GM18519 (cell line): Measurements from ENCODE around the gene GRHL1.
"Not testable (repeated sequence)": the region's sequence is repeated elsewhere in the genome, so short reads cannot be mapped to it uniquely, and the experiment has no call there.

ENCODE experiments used
- ATAC-seq: cut with Tn5 transposase; IDR thresholded peaks from one replicate; pipeline ENCODE4 v1.9.1; 2021; ENCODE audit warnings: mild to moderate bottlenecking, moderate library complexity; ENCODE audit not compliant: unreplicated experiment, low FRiP score

The GRHL1 gene

DNA sequence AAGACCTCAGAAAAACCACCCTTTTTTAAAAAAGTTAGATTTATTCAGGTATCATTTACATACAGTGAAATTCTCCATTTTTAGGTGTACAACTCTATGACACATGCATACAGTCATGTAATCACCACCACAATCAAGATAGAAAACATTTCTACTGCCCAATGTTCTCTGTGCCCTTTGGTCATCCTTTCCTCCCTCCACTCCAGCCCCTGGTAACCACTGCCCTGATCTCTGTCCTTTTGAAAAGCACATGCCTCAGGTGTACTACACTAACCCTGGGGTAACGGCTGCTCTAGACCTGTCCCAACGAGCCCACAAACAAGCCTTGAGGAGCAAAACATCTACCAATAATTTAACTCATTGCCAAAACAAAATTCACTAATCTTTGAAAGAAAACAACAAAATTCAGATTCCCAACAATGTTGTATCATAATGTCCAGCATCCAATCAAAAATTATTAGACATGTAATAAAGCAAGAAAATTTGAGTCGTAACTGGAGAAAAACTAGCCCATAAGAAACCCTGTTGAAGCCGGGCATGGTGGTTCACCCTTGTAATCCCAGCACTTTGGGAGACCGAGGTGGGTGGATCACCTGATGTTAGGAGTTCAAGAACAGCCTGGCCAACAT lies 65.9 kb downstream of the GRHL1 start:
- ATAC-seq: no peak

GRCh38 chr2:10019174-10019573 lies 67.7 kb downstream of the GRHL1 start:
- no peak for ATAC-seq

DNA sequence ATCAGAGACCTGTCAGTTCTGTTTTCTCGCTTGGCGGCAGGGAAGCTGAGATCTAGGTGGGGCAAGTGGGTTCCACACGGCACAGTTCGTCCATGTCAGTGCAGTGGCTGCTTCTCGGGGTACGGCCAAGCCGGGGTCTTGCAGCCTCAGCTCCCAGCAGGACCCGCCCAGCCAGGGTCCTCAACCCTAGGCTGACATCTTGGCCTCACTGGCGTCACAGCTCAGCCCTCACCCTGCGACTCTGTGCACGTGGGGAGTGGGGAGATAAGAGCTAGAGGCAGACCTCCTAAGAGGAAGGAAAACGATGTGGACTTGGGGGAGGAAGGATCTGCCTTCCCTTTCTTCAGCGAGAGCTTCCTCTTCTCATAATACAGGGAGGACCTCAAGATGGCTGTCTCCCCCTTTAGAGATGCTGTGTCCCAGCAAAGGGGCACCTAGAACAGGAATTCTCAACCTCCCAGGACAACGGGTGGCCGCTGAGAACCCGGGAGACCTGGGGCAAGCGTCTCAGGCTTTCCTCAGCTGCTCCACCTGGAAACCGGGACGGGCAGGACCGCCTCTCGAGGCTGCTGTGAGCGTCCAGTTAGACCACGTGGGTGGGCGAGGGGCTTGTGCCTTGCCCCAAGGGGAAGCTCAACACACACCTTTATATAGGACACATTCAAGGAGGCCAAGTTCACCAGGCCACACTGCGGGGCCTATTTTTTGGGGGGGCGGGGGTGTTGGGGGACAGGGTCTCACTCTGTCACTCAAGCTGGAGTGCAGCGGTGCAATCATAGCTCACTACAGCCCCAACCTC lies 68.3 kb downstream of the GRHL1 start:
- ATAC-seq: no peak

- ATAC-seq: no peak
Measured at GRCh38 chr2:10022041-10022421, 70.5 kb downstream of the GRHL1 start.

DNA sequence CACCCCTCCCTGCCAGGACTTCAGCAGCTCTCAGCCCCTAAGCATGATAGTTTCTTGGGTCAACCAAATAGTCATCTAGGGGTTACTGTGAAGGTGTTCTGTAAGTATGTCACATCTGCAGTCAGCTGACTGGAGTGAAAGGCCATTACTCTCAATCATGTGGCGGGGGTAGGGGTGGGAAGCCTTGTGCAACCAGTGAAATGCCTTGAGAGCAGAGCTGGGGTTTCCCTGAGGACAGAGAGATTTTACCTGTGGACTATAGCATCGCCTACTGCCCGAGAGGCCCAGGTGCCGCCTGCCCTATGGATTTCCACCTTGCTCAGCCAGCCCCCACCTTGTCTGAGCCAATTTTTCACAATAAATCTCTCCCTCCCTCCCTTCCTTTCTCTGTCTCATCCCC lies 71.0 kb downstream of the GRHL1 start:
- ATAC-seq: no peak

DNA sequence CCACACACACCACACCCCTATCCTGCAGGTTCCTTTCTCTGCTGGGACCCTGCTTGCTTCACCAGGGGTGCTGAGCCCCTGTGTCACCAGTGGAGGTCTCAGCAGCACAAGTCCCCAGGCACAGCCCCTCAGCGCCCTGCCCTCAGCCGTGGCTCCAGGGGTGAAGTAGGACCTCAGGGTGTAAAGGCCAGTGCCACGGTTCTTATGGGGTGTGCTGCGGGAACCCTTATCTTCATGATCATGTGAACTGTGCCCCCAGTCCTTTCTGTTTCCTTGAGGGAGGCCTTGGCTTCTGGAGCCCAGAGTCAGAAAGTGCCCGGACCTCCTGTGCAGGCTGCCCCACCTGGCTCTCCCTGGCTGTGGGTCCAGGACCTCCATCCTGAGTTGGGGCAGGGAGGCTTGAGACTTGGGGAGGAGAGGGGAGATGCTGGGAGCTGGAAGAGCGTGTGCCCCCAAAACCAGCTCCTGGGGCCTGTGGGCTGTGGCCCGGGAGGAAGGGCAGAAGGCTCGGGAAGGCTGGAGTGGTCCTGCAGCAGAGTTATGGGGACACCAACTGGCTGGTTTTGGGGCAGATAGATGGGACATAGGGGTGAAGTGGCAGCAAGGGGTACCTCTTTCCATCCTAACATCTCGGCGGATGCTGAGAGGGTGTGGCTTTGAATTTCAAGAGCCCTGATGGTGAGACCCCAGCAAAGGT lies 71.6 kb downstream of the GRHL1 start:
- no peak for ATAC-seq

GRCh38 chr2:10026940-10027569 lies 75.6 kb downstream of the GRHL1 start:
- ATAC-seq: no peak

- ATAC-seq: no peak
Measured at GRCh38 chr2:10027660-10028330, 76.3 kb downstream of the GRHL1 start.

DNA sequence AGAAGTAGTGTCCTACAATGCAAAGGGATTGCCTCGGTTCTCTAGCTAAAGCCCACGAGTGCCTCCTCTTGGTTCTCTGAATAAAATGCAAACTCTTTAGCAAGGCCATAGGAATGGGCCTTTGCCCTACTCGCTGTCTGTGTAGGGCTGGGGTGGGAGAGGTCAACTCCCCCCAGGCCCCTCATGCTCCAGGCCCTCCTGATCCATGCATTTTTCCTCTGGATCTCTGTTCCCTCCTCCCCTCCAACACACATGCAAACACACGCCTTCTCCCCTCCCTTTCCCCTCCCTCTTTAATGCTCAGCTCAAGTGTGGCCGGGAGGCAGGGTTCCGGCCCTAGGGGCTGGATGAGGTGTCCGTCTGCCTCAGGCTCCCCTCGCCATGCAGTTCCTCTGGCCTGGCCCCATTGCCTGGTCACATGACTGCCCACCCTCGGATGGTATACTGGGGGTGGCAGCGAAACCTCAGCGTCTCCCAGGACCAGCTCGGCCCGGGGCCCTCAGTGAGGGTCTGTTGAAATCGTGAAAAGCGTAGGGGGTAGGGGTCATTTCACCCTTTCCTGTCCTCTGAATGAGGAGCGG lies 77.0 kb downstream of the GRHL1 start:
- no peak for ATAC-seq

DNA sequence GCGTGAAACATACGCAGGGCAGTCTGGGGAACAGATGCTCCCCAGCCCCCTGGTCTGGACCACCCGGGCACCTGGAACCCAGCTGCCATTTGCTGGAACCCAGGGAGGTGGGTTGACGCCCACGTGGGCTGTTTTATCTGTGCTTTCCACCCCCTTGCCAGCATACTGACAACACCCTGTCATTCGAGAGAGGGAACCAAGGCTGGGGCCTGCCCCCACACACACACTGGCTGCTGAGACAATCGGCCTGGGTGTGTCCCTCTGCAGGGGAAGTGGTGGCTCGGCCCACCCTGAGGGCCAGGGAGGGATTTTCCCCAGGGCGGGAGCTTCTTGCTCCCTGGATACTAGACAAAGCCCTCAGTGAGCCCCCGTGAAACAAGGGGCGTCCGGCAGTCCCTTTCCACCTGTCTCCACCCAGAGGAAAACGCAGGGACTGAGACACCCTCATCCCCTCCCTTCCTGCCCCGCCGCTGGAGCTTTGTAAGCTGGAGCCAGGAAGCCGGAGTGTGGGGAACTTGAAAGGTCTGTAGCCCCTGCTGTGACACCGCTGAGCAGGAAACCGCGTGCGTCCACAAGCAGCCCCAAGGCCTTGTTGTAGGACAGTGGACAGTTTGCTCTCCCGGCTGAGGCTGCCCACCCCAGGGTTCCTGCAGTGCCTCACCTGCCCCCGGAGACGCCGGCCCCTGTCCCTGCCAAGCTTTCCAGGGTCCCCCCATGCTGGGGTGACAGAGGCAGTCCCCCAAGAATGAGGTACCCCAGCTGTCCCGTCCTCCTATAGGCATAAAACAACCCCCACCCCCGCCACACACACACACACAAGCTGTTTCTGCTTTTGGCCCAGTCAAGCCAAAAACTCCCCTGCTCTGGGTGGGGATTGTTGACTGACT lies 77.7 kb downstream of the GRHL1 start:
- ATAC-seq: no peak

DNA sequence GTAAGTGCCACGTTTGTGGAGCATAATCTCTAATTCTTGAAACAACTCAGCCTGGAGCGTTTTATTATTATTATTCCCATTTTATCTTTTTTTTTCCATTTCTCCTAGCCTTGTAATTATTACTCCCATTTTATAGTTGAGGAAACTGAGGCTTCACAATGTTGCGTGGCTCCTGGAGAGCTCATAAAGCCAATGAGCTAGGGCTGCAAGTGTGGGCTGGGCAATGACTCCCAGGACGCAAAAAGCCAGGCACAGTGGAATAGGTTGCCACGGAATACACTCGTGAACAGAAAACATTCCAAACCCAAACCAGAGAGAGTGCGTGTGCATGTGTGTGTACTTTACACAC lies 78.4 kb downstream of the GRHL1 start:
- ATAC-seq: no peak

DNA sequence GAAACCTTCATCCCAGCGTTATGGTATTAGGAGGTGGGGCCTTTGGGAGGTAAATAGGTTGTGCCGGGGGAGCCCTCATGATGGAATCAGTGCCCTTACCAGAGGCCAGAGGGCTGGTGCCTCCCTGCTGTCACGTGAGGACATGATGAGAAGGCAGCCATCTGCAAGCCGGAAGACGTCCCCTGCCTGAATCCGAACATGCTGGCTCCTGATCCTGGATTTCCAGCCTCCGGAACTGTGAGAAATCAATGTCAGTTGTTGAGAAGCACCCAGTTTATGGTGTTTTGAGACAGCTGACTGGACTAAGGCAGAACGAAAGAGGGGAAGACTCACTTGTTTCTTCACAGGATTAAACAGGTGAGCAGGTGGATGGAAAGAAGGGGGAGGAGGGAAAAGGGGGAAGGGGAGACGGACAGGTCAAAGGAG lies 78.8 kb downstream of the GRHL1 start:
- ATAC-seq: no peak

DNA sequence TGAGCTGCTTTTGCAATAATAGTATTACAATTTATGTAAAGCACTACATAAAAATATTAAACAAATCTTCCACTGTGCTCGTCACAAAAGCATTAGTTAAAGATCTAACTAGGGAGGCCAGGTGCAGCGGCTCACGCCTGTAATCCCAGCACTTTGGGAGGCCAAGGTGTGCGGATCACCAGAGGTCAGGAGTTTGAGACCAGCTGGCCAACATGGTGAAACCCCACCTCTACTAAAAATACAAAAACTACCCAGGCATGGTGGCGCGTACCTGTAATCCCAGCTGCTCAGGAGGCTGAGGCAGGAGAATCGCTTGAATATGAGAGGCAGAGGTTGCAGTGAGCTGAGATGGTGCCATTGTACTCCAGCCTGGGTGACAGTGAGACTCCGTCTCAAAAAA lies 79.3 kb downstream of the GRHL1 start:
- not testable (repeated sequence) for ATAC-seq

GRCh38 chr2:10031886-10032745 lies 80.6 kb downstream of the GRHL1 start:
- ATAC-seq: no peak

GRCh38 chr2:10032746-10033105 lies 81.2 kb downstream of the GRHL1 start:
- no peak for ATAC-seq

GRCh38 chr2:10033251-10034006 lies 81.9 kb downstream of the GRHL1 start:
- ATAC-seq: no peak

DNA sequence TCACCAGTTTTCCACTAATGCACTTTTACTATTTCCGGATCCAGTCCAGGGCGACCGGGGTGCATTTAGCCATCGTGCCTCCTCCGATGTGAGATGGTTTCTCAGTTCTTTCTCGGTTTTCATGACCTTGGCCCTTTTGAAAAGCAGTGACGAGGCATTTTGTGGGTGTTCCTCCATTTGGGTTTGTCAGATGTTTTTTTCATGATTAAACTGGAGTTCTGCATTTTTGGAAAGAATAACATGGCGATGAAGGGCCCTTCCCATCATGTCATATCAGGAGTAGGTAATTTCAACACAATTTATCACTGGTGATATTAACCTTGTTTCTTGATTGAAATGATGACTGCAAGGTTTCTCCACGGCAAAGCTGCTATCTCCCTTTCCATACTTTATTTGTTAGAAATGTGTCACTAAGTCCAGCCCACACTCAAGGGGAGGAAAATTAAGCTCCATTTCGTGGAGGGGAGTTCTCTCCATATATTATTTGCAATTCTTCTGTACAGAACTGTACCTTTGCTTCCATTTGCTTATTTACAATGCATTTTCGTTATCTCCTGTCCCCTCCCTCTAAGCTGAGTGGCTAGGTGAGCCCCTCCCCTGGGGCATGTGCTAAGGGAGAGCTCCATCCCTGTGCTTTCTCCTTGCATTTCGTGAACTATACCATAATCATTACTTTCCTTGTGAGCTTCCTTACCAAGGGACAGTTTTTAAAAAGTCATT lies 83.0 kb downstream of the GRHL1 start:
- no peak for ATAC-seq
